HepG2 (cell line): ENCODE results near the gene EVI5. TPM values are rescaled to one million over a fixed set of nuclear protein-coding genes. Genes with fewer than 3 reads are reported as not detected.

Experiments used
- ATAC-seq: fragments of 200-7000 bp; cut with Tn5 transposase; 3 replicates; pipeline ENCODE4 v1.9.1; 2020; ENCODE audit warnings: mild to moderate bottlenecking, moderate library complexity
- BruUV-seq: library from RNA; stranded (reverse); fragments of 400-500 nt; replicated peaks from 2 replicates; lab custom pipeline; 2021; lab: Mats Ljungman, UMichigan
- CTCF ChIA-PET: fragments of 300-600 bp; formaldehyde crosslinking; extraction: SDS; loops from one replicate; lab custom pipeline; 2021; ENCODE audit warnings: low total read pairs, inconsistent platforms, low intra/inter-chr PET ratio; lab: Yijun Ruan, JAX
- POLR2A ChIA-PET: fragments of 350-600 bp; sonication (Branson Sonifier 250); formaldehyde crosslinking; loops from one replicate; lab custom pipeline; 2020; ENCODE audit warnings: antibody characterized with exemption, inconsistent platforms; lab: Yijun Ruan, JAX
- DNase-seq: peaks from one replicate; pipeline ENCODE4 v3.0.0-alpha.2; 2015; ENCODE audit warnings: low spot score
- FAIRE-seq: peaks from 3 replicates; lab custom pipeline; 2011; peaks lifted over from hg19 to GRCh38; lab: Jason Lieb, UNC
- H2AFZ ChIP-seq: one replicate; pipeline ENCODE4 v1.6.1; 2011; ENCODE audit warnings: low read length, inconsistent platforms
- H3K27ac ChIP-seq: fragments of 300-600 bp; 3 replicates; pipeline ENCODE4 v1.8.0; 2011; ENCODE audit warnings: mixed run types, mild to moderate bottlenecking, mixed read lengths, low read length, inconsistent platforms; ENCODE audit not compliant: insufficient read depth; ENCODE audit errors: extremely low read length
- H3K27me3 ChIP-seq, 2 experiments: fragments of 200-600 bp in 1 of 2; 2 replicates in 1 of 2; 3 replicates in 1 of 2; pipeline versions ENCODE4 v1.6.0 to v1.8.0; 2011; ENCODE audit warnings: low read length in 2 of 2, mild to moderate bottlenecking in 2 of 2, moderate library complexity in 2 of 2, inconsistent platforms in 1 of 2; ENCODE audit not compliant: insufficient read depth in 2 of 2, control insufficient read depth in 1 of 2
- H3K36me3 ChIP-seq, 2 experiments: fragments of 200-600 bp in 1 of 2; replicated peaks in 1 of 2; 2 replicates in 1 of 2; 3 replicates in 1 of 2; pipeline versions ENCODE4 v1.5.1 to v1.8.0; 2011; ENCODE audit warnings: low read length in 2 of 2, inconsistent platforms in 1 of 2; ENCODE audit not compliant: insufficient read depth in 2 of 2, control insufficient read depth in 1 of 2
- H3K4me1 ChIP-seq: 2 replicates; pipeline ENCODE4 v1.5.1; 2012; ENCODE audit warnings: low read length, inconsistent platforms; ENCODE audit not compliant: insufficient read depth
- H3K4me2 ChIP-seq: 2 replicates; pipeline ENCODE4 v1.6.0; 2011; ENCODE audit warnings: low read depth, low read length, inconsistent platforms
- H3K4me3 ChIP-seq, 3 experiments: fragments of 200-600 bp in 1 of 3; sonication (generic), shearing (Covaris generic) in 1 of 3; replicated peaks in 1 of 3; 2 replicates each; pipeline ENCODE4 v1.5.1; 2011 to 2016; ENCODE audit warnings: low read length in 3 of 3, inconsistent platforms in 2 of 3, low read depth in 2 of 3, mild to moderate bottlenecking in 2 of 3, control low read depth in 1 of 3, mixed read lengths in 1 of 3; ENCODE audit not compliant: insufficient read depth in 1 of 3
- H3K79me2 ChIP-seq: one replicate; pipeline ENCODE4 v1.6.1; 2011; ENCODE audit warnings: low read length, inconsistent platforms; ENCODE audit not compliant: insufficient read depth
- H3K9ac ChIP-seq: 2 replicates; pipeline ENCODE4 v1.6.0; 2011; ENCODE audit warnings: mild to moderate bottlenecking, low read depth, low read length, inconsistent platforms; ENCODE audit not compliant: insufficient read depth
- H3K9me3 ChIP-seq: 2 replicates; pipeline ENCODE4 v1.5.1; 2012; ENCODE audit warnings: mild to moderate bottlenecking, low read length
- H4K20me1 ChIP-seq: 2 replicates; pipeline ENCODE4 v1.6.0; 2011; ENCODE audit warnings: inconsistent platforms, mild to moderate bottlenecking, low read length, moderate library complexity; ENCODE audit not compliant: insufficient read depth
- ARNT2 ChIP-seq: sonication (generic); formaldehyde crosslinking; IDR thresholded peaks from 2 replicates; pipeline ENCODE4 v1.8.0; 2022; ENCODE audit warnings: mild to moderate bottlenecking, low read depth, missing genetic modification reagents, moderate library complexity
- ATF1 ChIP-seq: IDR thresholded peaks from 2 replicates; pipeline ENCODE4 v1.6.1; 2016; ENCODE audit warnings: mild to moderate bottlenecking, control low read depth
- BCL6 ChIP-seq: IDR thresholded peaks from 2 replicates; pipeline ENCODE4 v1.6.1; 2016; ENCODE audit warnings: missing genetic modification reagents, missing compliant biosample characterization
- POLR2A ChIP-seq, 2 experiments: IDR thresholded peaks; 2 replicates each; pipeline ENCODE4 v1.6.1; 2011; ENCODE audit warnings: low read depth in 2 of 2, low read length in 2 of 2, mild to moderate bottlenecking in 1 of 2, moderate library complexity in 1 of 2; ENCODE audit not compliant: insufficient read depth in 1 of 2
- POLR2AphosphoS5 ChIP-seq: IDR thresholded peaks from 2 replicates; pipeline ENCODE4 v1.6.1; 2012; ENCODE audit warnings: low read depth, low read length
- RBFOX2 ChIP-seq: fragments of 200-400 bp; formaldehyde crosslinking; IDR thresholded peaks from 2 replicates; pipeline ENCODE4 v1.6.1; 2017; ENCODE audit warnings: low read depth, mild to moderate bottlenecking, low read length
- SOX6 ChIP-seq, 2 experiments: fragments of 450-650 bp in 1 of 2; sonication (generic) in 1 of 2; formaldehyde crosslinking in 1 of 2; IDR thresholded peaks; 2 replicates each; pipeline versions ENCODE4 v1.4.0 to v1.6.1; 2017 to 2020; ENCODE audit warnings: antibody characterized with exemption in 1 of 2, mild to moderate bottlenecking in 1 of 2, missing genetic modification reagents in 1 of 2
- TOE1 ChIP-seq: sonication (generic); formaldehyde crosslinking; IDR thresholded peaks from 2 replicates; pipeline ENCODE4 v1.4.0; 2020; ENCODE audit warnings: mild to moderate bottlenecking, missing genetic modification reagents
- U2AF2 ChIP-seq: fragments of 200-400 bp; formaldehyde crosslinking; IDR thresholded peaks from 2 replicates; pipeline ENCODE4 v1.6.1; 2017; ENCODE audit warnings: low read depth, mild to moderate bottlenecking, low read length
- ZC3H13 ChIP-seq: sonication (generic); formaldehyde crosslinking; IDR thresholded peaks from 2 replicates; pipeline ENCODE4 v1.8.1; 2023; ENCODE audit warnings: mild to moderate bottlenecking, missing genetic modification reagents, moderate library complexity
- ZNF562 ChIP-seq: sonication (generic); formaldehyde crosslinking; IDR thresholded peaks from 2 replicates; pipeline ENCODE4 v1.8.0; 2022; ENCODE audit warnings: missing genetic modification reagents, borderline replicate concordance
- WGBS: methylation state at CpG from one replicate; pipeline ENCODE4 v1.1.6; 2017; ENCODE audit warnings: low lambda C conversion rate; 5-methylcytosine and 5-hydroxymethylcytosine counted together
- in situ Hi-C: cut with HindIII; loops from 2 replicates; pipeline ENCODE4 v1.10.0; 2017; ENCODE audit warnings: low pct_unique_long_range_greater_than_20kb; ENCODE audit not compliant: extremely low pct_ligation_motif_present
- intact Hi-C: fragments of 100-400 bp; cut with micrococcal nuclease; formaldehyde crosslinking; loops from one replicate; pipeline ENCODE4 v1.10.0; 2022; ENCODE audit not compliant: unreplicated experiment
- polyA plus RNA-seq, 8 experiments: library from polyadenylated mRNA; depleted of rRNA in 3 of 8; stranded (reverse) in 7 of 8; unstranded in 1 of 8; fragments of >200 nt; fragmentation: Illumina TruSeq in 4 of 8; extraction: Trizol in 4 of 8; gene quantifications; 2 replicates each; pipeline versions ENCODE4 v1.2.1 to v1.2.3, GENCODE V29; 2011 to 2016; ENCODE audit warnings: low read depth in 4 of 8, missing spikeins in 1 of 8, mixed read lengths in 1 of 8; ENCODE audit not compliant: insufficient read depth in 1 of 8
- total RNA-seq, 5 experiments: library from RNA; depleted of rRNA; stranded (reverse); fragments of >200 nt; fragmentation: Illumina TruSeq; extraction: Trizol; gene quantifications; 2 replicates each; pipeline ENCODE4 v1.2.3, GENCODE V29; 2016; ENCODE audit warnings: low read depth in 1 of 5
- TF ChIP-seq, protein P1 (sequence below): sonication (generic); formaldehyde crosslinking; IDR thresholded peaks from 2 replicates; pipeline ENCODE4 v1.4.0; 2020; ENCODE audit warnings: mild to moderate bottlenecking, missing genetic modification reagents
- TF ChIP-seq, protein P2 (sequence below): sonication (generic); formaldehyde crosslinking; IDR thresholded peaks from 2 replicates; pipeline ENCODE4 v1.4.0; 2020; ENCODE audit warnings: mild to moderate bottlenecking, missing genetic modification reagents, borderline replicate concordance

Gene EVI5
- total and polyA plus RNA-seq, 2 of the 13 experiments (the other 11 are each of a cell fraction or from before 2014, with no cell fraction given): 4.0 to 12.6 TPM

DNA sequence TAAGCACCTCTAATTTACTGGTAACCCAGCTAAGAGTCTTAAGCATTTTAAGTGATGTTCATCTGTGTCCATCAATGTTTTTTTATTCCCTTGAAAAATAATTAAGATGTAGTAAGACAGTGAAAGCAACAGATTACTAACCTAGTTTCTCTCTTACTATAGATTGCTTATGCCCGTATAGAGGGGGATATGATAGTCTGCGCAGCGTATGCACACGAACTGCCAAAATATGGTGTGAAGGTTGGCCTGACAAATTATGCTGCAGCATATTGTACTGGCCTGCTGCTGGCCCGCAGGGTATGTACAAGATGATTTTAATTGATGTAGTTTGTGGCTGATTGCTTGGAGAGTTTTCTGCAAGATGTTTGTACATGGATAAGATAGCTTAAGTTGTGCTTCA is 49.7 kb upstream of the EVI5 start:
- Histone ChIP-seq H3K27ac (no peak overlapping the region), H3K4me3 (peak overlapping the region; percentile 2 to 96 (median 94); a peak in 3 of 6 replicates), H3K9ac (0 out of 2 replicates have a peak overlapping the region, but pooled peaks have one; percentile 99), H3K4me1 (peaks cover 73% of the 10 kb centered on the region), H3K9me3 (no peaks in the 10 kb centered on the region), H3K79me2 (peaks cover 78% of the 10 kb centered on the region), H2AFZ (no peak overlapping the region), H3K27me3 (no peaks in the 10 kb centered on the region; a peak in 1 of 5 replicates), H3K36me3 (peaks cover 10 to 64% of the 10 kb centered on the region in 2 experiments), H4K20me1 (peaks cover 76% of the 10 kb centered on the region), H3K4me2 (peak overlapping the region; percentile 89)
- 81% methylated on average over 5 of the region's 5 CpGs for WGBS
- POLR2A ChIA-PET: no interaction called here
- FAIRE-seq: no peak
- TF ChIP-seq ARNT2 (CRISPR knock-in tag) (no peak), BCL6 (no peak), RBFOX2 (peak; percentile 53), TOE1 (CRISPR knock-in tag) (no peak)
- intact Hi-C loops (loop anchor here (5.0 kb wide), 1 partner anchor 87 kb away; no protein-coding TSS in a partner anchor), in situ Hi-C loops (no loop called here)
- no TSS peak for BruUV-seq
- no peak for DNase-seq
- no peak for ATAC-seq
- CTCF ChIA-PET: no interaction called here

DNA sequence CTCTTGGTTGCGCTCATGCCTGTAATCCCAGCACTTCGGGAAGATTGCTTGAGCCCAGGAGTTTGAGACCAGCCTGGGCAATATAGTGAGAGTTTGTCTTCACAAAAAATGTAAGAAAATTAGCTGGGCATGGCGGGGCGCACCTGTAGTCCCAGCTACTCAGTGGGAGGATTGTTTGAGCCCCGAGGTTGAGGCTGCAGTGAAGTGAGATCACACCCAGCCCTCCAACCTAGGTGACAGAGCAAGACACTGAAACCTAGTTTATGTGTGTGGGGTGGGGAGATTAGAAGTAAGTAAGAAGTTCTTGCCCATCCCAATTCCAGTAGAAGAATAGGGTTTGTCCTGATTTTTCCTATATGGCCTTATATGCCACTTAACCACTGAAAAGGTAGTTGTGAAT is 48.9 kb upstream of the EVI5 start:
- Histone ChIP-seq H3K9ac (peak overlapping the region; percentile 99), H3K36me3 (peaks cover 7 to 56% of the 10 kb centered on the region in 2 experiments), H3K9me3 (no peaks in the 10 kb centered on the region), H4K20me1 (peaks cover 68% of the 10 kb centered on the region), H3K27ac (peak overlapping the region; percentile 87), H3K27me3 (no peaks in the 10 kb centered on the region; a peak in 1 of 5 replicates), H3K4me3 (peak overlapping the region; percentile 94 to 100 (median 96)), H2AFZ (no peak overlapping the region), H3K79me2 (peaks cover 70% of the 10 kb centered on the region), H3K4me1 (peaks cover 65% of the 10 kb centered on the region), H3K4me2 (peak overlapping the region; percentile 89)
- FAIRE-seq: no peak
- POLR2A ChIA-PET: no interaction called here
- DNase-seq: no peak
- 60% methylated on average over 5 of the region's 5 CpGs for WGBS
- BruUV-seq: no TSS peak
- no peak for ATAC-seq
- in situ Hi-C loops: no loop called here
- TF ChIP-seq ZC3H13 (CRISPR knock-in tag) (no peak), POLR2AphosphoS5 (no peak), U2AF2 (no peak), SOX6 (IDR thresholded peaks at IDR 0.05) (no peak), SOX6 (CRISPR knock-in tag; IDR thresholded peaks at IDR 0.05) (no peak), ZNF562 (CRISPR knock-in tag) (no peak), ATF1 (CRISPR knock-in tag) (no peak), POLR2A (IDR thresholded peaks at IDR 0.05; ENCODE audit: insufficient read depth in 1 of 2, low read depth in 2 of 2, low read length in 2 of 2) (0 out of 4 replicates have a peak, but pooled peaks of 1 of the 2 experiments have one; percentile 8)
- TF ChIP-seq, protein P1, sequence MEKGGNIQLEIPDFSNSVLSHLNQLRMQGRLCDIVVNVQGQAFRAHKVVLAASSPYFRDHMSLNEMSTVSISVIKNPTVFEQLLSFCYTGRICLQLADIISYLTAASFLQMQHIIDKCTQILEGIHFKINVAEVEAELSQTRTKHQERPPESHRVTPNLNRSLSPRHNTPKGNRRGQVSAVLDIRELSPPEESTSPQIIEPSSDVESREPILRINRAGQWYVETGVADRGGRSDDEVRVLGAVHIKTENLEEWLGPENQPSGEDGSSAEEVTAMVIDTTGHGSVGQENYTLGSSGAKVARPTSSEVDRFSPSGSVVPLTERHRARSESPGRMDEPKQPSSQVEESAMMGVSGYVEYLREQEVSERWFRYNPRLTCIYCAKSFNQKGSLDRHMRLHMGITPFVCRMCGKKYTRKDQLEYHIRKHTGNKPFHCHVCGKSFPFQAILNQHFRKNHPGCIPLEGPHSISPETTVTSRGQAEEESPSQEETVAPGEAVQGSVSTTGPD: no peak
- TF ChIP-seq, protein P2, sequence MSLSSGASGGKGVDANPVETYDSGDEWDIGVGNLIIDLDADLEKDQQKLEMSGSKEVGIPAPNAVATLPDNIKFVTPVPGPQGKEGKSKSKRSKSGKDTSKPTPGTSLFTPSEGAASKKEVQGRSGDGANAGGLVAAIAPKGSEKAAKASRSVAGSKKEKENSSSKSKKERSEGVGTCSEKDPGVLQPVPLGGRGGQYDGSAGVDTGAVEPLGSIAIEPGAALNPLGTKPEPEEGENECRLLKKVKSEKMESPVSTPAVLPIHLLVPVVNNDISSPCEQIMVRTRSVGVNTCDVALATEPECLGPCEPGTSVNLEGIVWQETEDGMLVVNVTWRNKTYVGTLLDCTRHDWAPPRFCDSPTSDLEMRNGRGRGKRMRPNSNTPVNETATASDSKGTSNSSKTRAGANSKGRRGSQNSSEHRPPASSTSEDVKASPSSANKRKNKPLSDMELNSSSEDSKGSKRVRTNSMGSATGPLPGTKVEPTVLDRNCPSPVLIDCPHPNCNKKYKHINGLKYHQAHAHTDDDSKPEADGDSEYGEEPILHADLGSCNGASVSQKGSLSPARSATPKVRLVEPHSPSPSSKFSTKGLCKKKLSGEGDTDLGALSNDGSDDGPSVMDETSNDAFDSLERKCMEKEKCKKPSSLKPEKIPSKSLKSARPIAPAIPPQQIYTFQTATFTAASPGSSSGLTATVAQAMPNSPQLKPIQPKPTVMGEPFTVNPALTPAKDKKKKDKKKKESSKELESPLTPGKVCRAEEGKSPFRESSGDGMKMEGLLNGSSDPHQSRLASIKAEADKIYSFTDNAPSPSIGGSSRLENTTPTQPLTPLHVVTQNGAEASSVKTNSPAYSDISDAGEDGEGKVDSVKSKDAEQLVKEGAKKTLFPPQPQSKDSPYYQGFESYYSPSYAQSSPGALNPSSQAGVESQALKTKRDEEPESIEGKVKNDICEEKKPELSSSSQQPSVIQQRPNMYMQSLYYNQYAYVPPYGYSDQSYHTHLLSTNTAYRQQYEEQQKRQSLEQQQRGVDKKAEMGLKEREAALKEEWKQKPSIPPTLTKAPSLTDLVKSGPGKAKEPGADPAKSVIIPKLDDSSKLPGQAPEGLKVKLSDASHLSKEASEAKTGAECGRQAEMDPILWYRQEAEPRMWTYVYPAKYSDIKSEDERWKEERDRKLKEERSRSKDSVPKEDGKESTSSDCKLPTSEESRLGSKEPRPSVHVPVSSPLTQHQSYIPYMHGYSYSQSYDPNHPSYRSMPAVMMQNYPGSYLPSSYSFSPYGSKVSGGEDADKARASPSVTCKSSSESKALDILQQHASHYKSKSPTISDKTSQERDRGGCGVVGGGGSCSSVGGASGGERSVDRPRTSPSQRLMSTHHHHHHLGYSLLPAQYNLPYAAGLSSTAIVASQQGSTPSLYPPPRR (CRISPR knock-in tag): 0 out of 2 replicates have a peak, but pooled peaks have one; percentile 14
- CTCF ChIA-PET: no interaction called here
- intact Hi-C loops: loop anchor here (5.0 kb wide), 1 partner anchor 87 kb away; no protein-coding TSS in a partner anchor
